Measurements from ENCODE around the gene ZNF335. TPM values are rescaled to one million over a fixed set of nuclear protein-coding genes. Genes with fewer than 3 reads are reported as not detected.
A peak's percentile ranks its signal among the peaks of the same experiment; 100 is the strongest.

The ZNF335 gene
- total and polyA plus RNA-seq, 2 of the 13 experiments (the other 11 are each of a cell fraction or from before 2014, with no cell fraction given) = 9.7 to 13.7 TPM

DNA sequence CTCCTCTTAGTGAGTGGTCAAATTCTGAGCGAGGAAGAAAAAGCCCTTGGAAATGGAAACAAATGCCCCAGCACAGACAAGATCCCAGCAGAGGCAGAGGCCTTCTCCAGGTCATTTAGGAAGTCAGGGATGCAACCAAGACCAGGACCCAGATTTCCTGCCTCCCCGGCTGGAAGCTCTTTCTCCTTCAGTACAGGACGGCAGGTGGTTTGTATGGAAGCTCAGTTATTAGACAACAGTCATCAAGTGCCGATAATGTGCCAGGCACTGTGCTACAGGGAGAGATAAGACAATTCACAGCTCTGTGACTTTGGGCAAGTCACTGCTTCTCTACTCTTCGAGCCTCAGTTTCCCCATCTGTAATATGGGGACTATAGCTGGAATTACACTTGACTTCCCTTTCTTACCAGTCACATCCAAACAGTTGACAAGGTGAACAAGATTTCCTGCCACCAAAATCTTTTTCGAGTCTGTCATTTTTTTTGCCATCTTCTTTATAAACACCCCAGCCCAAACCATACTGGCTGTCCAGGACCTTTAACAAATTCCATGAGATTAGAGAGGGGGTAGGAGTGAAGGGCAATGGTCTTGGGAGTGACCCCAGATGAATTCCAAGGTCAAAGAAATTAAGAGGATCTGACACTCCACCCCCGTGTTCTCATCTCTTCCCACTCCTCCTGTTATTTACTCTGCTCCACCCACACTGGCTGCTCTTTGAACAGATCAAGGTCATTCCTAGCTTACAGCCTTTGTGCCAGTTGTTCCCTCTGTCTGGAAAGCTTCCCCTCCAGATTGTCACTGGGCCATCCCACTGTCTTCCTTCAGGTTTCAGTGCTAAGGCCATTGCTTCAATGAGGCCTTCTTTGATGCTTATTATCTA is 42.8 kb upstream of the ZNF335 start (continued):
- TF ChIP-seq ZNF253 (CRISPR knock-in tag; IDR thresholded peaks at IDR 0.05; ENCODE audit: borderline replicate concordance) = no peak
- TF ChIP-seq ZNF629 (CRISPR knock-in tag; conservative IDR thresholded peaks at IDR 0.05) = 0 out of 2 replicates have a peak, but pooled peaks have one; percentile 49
- peak; percentile 95 for TF ChIP-seq ETV5 (CRISPR knock-in tag; IDR thresholded peaks at IDR 0.05; ENCODE audit: borderline replicate concordance)
- TF ChIP-seq ZNF674 (CRISPR knock-in tag; IDR thresholded peaks at IDR 0.05; ENCODE audit: low read depth) = no peak
- no peak for TF ChIP-seq ZBTB38 (CRISPR knock-in tag; IDR thresholded peaks at IDR 0.05)
- no peak for TF ChIP-seq DMAP1 (CRISPR knock-in tag; IDR thresholded peaks at IDR 0.05)
- TF ChIP-seq SKI (IDR thresholded peaks at IDR 0.05; ENCODE audit: partially characterized antibody) = peak; percentile 92
- TF ChIP-seq ZNF484 (CRISPR knock-in tag; IDR thresholded peaks at IDR 0.05; ENCODE audit: borderline replicate concordance, low read depth) = no peak
- no peak for TF ChIP-seq ZNF83 (CRISPR knock-in tag; IDR thresholded peaks at IDR 0.05; ENCODE audit: borderline replicate concordance)
- no peak for TF ChIP-seq ARNT (IDR thresholded peaks at IDR 0.05)
- no peak for TF ChIP-seq ZNF333 (CRISPR knock-in tag; IDR thresholded peaks at IDR 0.05; ENCODE audit: borderline replicate concordance)
- TF ChIP-seq SRSF4 (IDR thresholded peaks at IDR 0.05; ENCODE audit: low read depth, low read length, poor library complexity, severe bottlenecking) = no peak
- no peak for TF ChIP-seq ZNF230 (CRISPR knock-in tag; IDR thresholded peaks at IDR 0.05)
- 0 out of 2 replicates have a peak, but pooled peaks have one; percentile 7 for TF ChIP-seq ZNF30 (CRISPR knock-in tag; IDR thresholded peaks at IDR 0.05)
- TF ChIP-seq ZFP36L1 (CRISPR knock-in tag; IDR thresholded peaks at IDR 0.05) = no peak
- TF ChIP-seq GABPA (IDR thresholded peaks at IDR 0.05; ENCODE audit: low read depth, low read length) = no peak
- 0 out of 2 replicates have a peak, but pooled peaks have one; percentile 25 for TF ChIP-seq GABPA (CRISPR knock-in tag; IDR thresholded peaks at IDR 0.05; ENCODE audit: low read depth)
- TF ChIP-seq, protein P1, sequence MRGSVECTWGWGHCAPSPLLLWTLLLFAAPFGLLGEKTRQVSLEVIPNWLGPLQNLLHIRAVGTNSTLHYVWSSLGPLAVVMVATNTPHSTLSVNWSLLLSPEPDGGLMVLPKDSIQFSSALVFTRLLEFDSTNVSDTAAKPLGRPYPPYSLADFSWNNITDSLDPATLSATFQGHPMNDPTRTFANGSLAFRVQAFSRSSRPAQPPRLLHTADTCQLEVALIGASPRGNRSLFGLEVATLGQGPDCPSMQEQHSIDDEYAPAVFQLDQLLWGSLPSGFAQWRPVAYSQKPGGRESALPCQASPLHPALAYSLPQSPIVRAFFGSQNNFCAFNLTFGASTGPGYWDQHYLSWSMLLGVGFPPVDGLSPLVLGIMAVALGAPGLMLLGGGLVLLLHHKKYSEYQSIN (CRISPR knock-in tag; IDR thresholded peaks at IDR 0.05; ENCODE audit: borderline replicate concordance) = no peak
- TF ChIP-seq NFYC (CRISPR knock-in tag; IDR thresholded peaks at IDR 0.05) = no peak
- TF ChIP-seq IKZF1 (IDR thresholded peaks at IDR 0.05) = no peak
- TF ChIP-seq, protein P2, sequence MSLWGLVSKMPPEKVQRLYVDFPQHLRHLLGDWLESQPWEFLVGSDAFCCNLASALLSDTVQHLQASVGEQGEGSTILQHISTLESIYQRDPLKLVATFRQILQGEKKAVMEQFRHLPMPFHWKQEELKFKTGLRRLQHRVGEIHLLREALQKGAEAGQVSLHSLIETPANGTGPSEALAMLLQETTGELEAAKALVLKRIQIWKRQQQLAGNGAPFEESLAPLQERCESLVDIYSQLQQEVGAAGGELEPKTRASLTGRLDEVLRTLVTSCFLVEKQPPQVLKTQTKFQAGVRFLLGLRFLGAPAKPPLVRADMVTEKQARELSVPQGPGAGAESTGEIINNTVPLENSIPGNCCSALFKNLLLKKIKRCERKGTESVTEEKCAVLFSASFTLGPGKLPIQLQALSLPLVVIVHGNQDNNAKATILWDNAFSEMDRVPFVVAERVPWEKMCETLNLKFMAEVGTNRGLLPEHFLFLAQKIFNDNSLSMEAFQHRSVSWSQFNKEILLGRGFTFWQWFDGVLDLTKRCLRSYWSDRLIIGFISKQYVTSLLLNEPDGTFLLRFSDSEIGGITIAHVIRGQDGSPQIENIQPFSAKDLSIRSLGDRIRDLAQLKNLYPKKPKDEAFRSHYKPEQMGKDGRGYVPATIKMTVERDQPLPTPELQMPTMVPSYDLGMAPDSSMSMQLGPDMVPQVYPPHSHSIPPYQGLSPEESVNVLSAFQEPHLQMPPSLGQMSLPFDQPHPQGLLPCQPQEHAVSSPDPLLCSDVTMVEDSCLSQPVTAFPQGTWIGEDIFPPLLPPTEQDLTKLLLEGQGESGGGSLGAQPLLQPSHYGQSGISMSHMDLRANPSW (CRISPR knock-in tag; IDR thresholded peaks at IDR 0.05; ENCODE audit: borderline replicate concordance) = 0 out of 2 replicates have a peak, but pooled peaks have one; percentile 19
- TF ChIP-seq SCMH1 (CRISPR knock-in tag; IDR thresholded peaks at IDR 0.05; ENCODE audit: borderline replicate concordance) = no peak
- TF ChIP-seq ADNP (CRISPR knock-in tag; IDR thresholded peaks at IDR 0.05) = no peak
- TF ChIP-seq SYNCRIP (IDR thresholded peaks at IDR 0.05; ENCODE audit: insufficient read depth, low read depth, low read length) = no peak
- TF ChIP-seq RBFOX2 (IDR thresholded peaks at IDR 0.05; ENCODE audit: low read depth, low read length) = no peak
- no peak for TF ChIP-seq ZNF615 (CRISPR knock-in tag; IDR thresholded peaks at IDR 0.05; ENCODE audit: borderline replicate concordance)
- no peak for TF ChIP-seq TEAD2 (CRISPR knock-in tag; IDR thresholded peaks at IDR 0.05)
- no peak for TF ChIP-seq ZNF232 (CRISPR knock-in tag; IDR thresholded peaks at IDR 0.05; ENCODE audit: borderline replicate concordance)
- TF ChIP-seq ARID2 (CRISPR knock-in tag; IDR thresholded peaks at IDR 0.05; ENCODE audit: borderline replicate concordance) = no peak

Measured in HepG2 (cell line).